Stimulated activated CD4-positive, alpha-beta T cell treated with anti-CD3 and anti-CD28 coated beads, Interleukin-1b, Interleukin-23, amount 100 ng/mL, for 48 hours (primary cell): ENCODE measurements around the gene KIF6.

Experiments
- DNase-seq: peaks from one replicate; pipeline ENCODE4 v3.0.0-alpha.2; 2020

The KIF6 gene

DNA sequence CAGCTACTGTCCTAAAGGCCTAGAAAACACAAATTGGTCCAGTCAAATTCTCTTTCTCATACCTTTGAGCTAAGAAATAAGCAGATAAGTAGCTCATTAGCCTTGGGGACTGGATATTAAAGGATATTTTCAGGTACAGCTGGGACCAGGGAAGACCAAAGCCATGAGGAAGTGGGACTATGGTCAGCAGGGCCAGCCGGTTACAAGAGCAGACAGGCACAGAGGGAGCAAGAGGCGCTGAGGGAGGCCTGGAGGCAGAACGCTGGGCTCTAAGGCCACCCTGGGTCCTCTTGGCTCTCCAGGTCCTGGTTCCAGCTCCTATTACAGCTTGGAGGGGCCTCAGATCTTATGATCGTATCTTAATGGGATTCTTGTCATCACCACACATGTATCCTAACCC is 314.2 kb downstream of the KIF6 start:
- DNase-seq, result no peak

DNA sequence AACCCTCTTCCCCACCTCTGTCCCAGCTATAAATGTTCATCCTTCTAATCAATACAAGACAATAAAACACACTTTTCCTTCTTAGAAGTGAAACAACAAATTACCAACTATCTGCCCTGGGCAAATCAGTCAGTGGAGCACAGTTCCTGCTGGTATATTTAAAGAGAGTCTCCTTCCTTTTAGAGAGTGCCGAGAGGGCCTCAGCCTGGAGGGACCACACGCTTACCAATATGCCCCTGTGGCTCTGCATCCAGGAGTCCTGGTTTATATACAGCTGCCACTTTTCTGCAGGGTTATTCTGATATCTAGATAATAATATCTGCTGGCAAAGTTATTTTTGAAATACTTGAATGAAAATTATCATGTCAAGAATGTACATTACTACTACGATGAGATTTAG is 315.3 kb downstream of the KIF6 start:
- no peak for DNase-seq

DNA sequence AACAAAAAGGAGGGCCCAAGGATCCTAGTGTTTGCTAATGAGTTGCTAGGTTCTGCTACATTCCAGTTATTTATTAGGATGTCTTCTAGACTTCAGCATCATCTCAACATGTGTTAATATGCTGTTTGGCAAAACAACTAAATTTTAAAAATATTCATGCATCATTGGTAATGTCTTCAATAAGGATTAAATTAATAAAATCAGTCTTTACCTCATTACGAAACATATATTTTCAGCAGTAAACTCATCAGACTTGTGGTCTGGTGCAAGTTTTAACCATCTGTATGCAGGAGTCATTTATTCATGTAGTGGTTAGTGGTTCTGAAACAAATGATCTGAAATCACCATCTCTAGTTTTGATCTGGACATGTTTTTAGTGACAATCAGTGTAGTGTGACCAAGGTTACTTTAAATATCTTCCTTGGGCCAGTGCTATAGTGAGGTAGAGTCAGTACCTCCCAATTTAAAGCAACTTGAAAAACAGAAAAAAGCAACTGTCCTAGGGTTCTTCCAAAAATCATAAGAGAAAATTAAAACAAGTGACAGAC is 317.7 kb downstream of the KIF6 start:
- DNase-seq, result no peak

DNA sequence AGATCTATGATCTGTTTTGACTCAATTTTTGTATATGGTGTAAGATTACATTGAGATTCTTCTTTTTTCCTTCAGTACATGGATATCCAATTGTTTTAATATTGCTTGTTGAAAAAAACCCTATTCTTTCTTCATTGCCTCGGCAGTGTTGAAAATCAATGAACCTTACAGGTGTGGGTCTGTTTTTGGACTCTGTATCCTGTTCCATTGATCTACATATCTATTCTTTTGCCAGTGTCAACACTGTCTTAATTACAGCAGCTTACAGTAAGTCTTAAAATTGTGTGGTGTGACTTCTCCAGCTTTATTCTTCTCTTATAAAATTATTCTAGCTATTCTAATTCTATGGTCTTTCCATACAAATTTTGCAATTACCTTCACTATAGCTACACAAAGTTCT is 320.9 kb downstream of the KIF6 start:
- no peak for DNase-seq

DNA sequence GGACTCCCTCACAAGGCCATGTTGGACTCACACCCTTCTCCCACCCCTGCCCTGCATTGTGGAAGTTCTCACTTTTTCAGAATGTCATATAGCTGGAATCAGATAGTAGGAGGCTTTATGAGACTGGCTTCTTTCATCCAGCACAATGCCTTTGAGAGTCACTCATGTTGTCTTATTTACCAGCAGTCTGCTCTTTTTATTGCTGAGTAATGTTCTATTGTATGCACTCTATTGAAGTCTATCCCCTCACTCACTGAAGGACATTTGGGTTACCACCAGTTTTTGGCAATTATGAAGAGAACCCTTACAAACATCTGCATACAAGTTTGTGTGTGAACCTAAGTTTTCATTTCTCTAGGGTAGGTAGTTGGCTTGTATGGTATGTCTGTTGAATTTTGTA is 321.9 kb downstream of the KIF6 start:
- DNase-seq, result no peak

DNA sequence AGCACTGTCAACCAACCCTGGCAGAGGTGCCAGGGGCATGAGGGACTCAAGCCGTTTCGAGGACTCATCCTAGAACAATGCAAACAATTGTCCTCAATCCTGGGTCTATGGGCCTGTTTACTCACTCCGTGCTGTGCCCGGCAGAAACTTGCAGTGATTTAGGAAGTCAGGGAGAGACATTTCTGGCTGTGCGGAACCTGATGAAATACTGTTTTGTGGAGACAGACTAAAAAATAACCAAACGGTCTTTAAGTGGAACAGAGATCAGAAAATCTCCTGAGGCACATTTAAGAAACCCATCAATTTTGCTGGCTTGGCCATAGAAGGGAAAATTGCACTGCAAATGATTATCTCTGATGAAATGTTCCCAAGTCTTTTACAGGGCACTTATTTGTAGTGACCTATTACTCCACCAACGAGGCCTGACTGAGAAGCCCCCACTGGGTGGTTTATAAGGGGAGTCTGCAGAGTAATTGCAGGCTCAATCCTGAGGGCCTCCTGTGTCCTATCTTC is 322.9 kb downstream of the KIF6 start:
- no peak for DNase-seq

DNA sequence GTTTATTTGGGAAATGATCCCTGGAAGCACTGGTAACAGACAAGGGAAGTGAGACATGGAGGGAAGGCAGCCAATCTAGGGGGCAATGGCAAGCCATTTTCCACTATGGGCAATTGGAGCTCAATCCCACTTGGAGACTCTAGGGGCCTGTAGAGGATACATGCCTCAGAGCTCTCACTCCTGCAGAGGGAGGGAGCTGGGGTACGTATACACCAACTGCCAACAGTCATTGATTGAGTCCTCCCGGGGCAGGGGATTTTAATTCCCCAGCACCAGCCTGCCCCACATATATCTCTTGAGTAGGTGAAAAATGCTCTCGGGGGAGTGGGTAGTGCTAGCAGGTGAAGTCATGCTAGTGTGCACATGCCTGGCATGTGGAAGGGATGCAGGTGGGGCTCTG is 323.8 kb downstream of the KIF6 start:
- no peak for DNase-seq

DNA sequence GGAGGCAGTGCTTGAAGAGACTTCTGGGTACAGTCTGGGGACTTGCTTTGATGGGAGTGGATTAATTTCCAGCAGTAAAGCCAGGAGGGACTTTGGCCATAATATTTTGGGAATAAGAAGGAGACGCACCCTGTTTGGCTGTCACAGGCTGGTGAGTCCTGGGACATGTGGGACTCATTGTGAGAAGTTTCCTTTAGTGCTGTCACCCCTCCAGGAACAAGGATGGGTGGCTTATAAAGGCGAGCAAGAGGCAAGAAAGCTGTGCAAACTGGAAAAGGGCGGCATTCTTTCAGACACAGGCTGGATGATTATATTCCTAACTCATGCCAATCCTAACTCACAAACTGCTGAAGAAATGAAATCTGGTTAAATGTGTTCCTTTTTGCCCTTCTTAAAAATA is 325.2 kb downstream of the KIF6 start:
- no peak for DNase-seq

DNA sequence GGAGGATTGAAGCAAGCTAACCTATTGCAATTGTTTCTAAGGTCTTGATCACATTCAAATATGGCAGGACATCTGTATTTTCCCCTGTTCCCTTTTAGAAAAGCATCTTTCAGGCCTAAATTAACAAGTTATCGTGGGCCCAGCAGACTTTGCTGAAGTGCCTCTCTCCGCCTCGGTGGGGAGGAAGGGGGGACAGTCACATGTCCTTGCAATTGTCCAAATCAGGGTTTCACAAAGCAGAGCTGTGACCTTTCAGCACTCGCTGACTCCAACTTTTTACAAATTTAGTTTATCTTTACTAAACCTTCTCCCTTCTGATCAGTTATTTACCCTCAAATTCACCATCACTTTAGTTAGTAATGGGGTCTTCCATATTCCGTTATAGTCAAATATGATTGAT is 328.4 kb downstream of the KIF6 start:
- no peak for DNase-seq

DNA sequence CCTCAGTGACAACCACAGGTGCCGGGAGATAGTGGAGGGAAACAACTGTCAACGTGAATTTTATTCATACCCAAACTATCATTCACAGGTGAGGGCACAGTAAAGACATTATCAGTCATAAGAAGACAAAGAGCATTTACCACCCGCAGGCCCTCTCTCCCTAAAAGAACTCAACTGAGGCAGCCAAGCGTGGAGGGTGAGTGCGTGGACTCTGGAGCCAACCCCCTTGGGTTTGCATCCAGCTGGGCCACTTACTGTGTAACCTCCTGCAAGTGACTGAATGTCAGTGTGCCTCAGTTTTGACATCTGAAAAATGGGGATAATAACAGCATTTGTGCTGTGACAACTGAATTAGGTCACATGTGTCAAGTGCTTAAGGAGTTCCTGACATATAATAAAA is 332.1 kb downstream of the KIF6 start:
- DNase-seq, result no peak

DNA sequence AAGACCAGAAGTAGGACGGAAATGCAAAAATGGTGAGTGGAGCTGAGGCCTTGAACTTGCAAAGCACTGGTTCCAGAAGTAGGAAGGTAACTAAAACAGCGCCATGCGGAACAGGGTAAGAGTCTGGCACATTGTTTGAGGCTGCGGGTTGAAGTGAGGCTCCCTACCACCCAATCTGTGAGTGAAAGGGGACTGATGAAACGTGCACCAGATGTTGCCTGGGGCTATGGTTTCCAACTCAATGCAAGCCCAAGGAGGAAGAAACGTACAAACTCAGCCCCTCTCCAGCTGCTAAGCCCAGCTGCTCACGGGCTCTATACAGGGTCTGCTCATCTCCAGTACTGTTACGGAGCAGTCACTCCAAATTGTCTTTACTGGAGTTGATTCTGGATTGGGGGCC is 334.0 kb downstream of the KIF6 start:
- no peak for DNase-seq

DNA sequence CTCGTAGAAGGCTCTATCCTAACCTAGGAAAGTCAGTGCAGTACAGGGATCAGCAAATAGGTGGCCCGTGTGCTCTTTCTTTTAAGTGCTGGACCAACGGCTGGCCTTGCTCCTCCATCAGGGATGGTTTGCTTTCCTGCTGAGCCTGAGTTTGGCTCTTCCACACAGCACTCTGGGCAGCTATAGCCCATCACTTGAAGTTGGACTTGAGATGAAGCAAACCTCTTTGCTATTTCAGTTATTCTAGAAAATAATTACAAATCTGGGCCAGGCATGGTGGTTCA is 335.8 kb downstream of the KIF6 start:
- no peak for DNase-seq

DNA sequence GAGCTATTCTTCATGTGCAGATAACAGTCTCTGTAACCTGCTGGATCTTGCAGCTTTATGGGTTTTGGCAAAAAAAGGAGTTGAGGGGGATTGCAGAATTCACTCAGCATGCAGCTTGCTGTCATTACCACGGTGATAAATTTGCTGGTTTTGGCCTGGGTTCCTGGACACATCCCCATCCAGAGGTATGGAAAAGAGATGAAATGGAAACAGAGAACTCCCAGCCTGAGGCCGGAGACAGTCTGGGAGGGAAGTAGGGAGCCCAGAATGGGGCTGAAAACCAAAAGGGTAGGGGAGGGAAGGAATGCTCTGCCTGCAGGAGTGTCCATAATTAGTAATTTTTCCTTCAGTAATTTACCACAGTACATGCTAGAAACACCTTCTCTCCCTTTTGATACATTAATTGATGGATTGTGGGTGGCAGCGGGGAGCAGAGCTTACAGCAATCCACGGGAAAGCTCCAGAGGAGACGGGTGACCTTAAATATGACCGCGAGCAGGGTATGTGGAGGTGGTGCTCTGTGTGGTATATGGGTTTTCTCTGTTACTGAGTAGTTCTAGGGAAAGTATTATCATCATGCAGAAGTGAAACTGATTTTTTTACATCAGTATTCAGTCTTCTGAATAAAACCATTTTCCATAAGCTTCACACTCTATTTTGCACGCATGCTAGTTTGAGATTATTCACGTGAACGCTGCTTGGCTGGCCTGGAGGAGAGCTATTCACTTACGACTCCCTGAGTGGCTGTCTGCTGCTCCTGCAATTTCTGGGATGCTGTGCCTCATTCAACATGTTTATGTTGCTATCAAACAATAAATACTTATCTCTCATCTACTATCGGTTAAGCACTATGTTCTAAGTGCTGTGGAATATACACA is 336.4 kb downstream of the KIF6 start:
- DNase-seq, result no peak

DNA sequence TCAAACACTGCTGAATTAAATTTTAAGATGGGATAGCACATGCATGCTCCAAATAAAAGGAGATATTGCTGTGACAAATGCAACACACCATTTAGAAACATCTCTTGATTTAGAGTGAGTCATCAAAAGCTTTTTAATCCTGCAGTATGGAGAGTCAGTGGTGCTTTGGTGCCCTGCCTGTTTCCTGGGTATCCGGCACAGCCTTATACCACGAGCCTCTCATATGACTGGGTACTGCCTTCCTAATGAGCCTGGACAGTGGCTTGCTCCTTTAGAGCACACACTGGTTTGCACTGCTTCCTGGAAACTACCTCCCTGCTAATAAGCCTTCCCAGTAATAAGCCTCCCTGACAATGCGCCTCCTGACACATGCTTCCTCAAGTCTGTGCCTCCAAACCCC is 337.4 kb downstream of the KIF6 start:
- no peak for DNase-seq

DNA sequence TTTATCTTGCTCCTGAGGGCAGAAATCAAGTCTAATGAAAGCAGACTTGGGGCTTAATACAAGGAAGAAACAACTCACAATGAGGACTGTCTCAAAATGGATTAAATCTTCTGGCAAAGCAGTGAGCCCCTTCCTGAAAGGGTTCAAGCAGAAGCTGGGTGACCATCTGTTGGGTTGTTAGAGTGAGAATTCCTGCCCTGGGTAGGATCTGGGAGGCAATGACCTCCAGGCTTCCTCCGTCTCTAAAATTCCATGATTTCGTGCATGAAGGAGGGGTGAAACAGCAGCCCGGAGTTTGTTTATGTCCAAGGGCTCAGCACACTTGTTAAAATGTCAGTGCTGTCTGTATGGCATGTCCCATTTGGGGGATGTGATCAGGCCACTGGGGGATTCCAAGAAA is 338.7 kb downstream of the KIF6 start:
- no peak for DNase-seq

DNA sequence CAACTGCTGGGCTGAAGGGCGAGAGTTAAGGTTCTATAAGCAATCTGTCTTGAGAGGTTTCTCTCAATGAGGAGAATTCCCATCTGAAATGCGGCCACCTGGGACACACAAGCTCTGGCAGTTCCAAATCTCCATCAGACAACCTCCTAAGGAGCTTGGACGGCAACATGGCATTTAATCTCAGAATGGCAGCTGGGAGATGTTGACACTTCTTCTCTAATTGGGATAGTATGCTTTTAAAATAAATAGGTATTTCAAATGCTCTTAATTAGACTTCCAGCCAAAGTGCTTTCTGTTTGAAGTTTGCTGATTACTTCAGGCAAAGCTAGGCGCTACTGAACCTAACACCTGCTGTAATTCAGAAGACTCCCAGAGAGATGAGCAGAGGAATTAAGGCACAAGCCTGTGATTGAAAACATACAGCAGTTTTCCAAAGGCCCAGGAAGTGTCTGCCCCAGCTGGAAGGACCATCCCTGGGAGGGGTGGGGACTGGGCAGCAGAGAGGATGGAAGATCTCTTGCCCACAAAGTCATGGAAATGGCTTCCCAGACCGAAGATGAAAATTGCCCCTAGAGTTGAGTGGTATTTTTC is 343.6 kb downstream of the KIF6 start:
- no peak for DNase-seq

DNA sequence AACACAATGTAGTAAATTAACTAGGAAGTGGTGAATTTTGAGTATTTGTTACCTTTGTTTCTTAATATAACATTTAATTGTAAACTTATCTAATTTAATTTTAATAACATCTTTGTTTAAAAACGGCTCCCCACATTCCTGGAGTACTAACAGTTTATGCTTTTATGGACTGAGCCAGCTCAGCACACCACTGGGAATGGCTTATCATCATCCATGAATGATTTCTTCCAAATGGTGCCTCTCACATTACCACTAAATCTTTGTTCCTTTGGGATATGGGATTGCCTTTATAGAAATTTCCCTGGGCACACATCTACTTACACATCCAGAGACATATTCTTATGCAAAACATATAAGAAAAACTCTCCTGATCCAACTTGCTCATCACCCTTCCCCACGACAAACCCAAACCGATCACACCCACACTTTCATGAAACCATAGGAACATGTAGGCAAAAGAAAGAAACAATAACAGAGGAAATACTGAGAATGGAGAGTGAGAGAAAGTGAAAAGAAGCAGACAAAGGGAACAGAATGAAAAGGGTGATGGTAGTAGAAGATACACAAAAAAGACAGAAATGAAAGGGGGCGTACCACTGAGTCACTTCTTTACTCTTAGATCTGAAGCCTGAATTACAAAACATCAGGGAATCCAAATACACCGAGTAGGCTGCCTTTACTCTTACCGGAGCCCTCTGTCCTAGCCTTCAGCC is 344.2 kb downstream of the KIF6 start:
- no peak for DNase-seq

DNA sequence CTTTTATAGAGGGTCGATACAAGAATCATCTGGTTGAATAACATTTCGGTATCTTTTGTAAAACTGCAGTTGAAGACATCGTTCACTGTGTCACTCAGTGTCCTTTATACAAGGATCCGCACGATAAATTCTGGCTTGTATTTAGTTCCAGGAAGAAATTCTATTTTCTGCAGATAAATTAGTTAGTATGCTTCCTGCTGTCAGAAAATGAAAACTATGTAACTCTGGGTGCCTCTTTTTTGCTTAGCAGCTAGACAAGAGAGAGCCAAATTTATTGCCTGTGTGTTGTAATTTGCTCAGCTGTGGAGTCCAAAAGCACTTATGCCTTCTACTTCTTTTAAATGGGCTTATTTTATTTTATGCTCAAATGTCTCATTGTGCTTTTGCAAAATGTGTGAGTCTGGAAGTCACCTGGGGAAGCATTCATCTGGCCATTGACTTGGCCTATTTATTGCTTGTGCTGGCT is 346.2 kb downstream of the KIF6 start:
- no peak for DNase-seq

DNA sequence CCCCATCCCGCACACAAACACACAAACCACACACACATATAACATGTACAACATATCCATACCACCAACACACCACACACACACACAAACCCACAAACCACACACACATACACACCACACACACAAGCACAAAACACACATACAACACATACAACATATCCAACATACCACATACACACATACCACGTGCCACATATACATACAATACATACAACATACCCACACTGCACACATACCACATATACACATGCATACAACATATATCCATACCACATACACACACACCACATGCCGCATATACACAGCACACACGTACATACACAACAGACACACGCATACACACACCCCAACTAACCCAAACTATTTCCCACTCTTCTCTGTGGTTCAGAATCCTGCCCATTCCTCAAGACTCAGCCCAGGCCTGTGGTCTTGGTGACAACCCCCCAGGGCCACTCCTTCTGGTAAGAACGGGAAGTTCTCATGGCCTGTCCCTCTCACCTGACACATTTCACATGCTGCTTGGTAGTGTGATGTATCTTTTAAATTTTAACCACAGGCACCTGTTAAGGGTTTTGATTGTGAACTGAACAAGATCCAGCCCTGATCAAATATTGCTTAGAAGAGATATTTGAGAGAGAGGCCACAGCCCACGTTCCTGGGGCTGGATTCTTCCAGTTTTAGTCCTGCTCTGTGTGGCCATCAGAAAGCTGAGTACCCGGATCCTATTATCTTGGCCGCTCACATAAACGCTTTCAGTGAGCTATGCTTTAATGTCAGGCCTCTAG is 346.8 kb downstream of the KIF6 start:
- no peak for DNase-seq

DNA sequence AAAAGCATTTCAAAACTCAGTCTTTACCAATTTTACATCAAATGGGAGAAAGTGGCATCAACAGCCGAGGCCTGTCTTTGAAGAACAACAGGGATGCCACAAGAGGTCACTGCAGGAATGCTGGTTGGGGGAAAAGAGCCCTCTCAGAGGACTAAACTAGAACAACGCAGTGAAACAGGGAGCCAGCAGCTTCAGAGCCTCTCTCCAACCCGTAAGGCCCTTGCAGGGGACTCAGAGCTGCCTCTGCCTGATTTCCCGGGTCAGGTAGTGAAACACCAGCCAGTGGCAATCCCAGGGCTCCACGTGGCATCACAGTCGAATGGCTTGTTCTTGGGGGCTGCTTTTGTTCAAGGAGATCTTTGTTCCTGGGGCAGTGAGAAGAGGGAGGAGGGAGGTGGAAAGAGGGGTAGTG is 347.7 kb downstream of the KIF6 start:
- DNase-seq, result no peak

DNA sequence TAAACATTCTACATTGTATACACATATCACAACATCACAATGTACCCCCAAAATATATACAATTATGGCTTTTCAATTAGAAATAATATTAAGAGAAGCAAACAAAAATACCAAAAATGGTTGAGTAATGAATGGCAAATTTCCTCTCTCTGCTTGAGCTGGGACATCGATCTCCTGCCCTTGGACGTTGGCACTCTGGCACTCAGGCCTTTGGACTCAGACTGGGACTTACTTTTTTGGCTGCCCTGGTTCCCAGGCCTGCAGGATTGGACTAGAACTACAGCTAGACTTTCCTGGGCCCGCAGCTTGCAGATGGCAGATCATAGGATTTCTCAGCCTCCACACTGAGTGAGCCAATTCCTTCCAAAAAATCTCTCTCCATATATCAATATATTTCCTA is 349.8 kb downstream of the KIF6 start:
- no peak for DNase-seq

DNA sequence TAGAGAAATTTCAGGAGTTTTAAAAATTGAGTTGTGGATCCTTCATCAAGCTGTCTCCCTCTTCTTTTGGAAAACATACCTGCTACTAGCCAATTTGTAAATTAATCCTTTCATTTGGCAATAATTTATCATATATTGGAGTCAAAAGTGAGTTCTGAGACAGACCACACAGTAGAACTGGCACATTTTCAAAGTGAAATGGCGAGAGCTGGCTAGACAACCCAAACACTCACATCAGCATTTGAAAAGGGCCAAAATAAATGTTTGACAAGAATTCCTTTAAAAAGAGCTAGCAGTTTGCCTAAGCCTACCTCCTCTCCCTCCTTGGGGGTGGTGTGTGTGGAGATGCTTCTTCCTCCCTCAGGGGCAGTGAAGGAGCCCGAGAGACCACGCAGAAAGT is 354.8 kb downstream of the KIF6 start:
- DNase-seq, result no peak

DNA sequence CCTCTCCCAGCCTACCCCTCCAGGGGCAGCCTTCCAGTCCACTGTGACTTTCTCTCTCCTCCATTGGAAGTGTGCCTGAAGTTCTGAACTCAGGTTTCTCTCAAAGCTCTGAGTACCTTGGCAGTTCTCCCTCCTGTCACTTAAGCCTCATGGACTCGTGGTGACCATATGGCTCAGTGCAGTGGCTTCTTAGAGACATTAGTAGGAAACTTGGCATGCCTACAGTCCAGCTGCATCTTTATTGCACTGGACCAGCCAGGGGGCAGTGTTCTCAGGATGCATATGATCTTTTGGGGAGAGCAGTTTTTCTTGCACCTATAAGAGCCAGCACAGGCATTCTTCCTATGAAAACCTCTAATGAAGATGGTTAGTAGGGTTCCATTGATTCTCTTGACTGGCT is 355.2 kb downstream of the KIF6 start:
- DNase-seq, result no peak
